ENCODE data around the gene HSPA5. TPM values are rescaled to one million over a fixed set of nuclear protein-coding genes. Genes with fewer than 3 reads are reported as not detected.

HSPA5 gene
- total RNA-seq, 2 donors from 2014 or later = 245 to 487 TPM

- Histone ChIP-seq H3K9me3 (ENCODE audit: control insufficient read depth, low read length) (no peaks in the 10 kb centered on the region), H3K36me3 (ENCODE audit: control insufficient read depth, insufficient read depth, low read length) (no peaks in the 10 kb centered on the region), H3K9ac (ENCODE audit: extremely low read depth, low read length, poor library complexity, severe bottlenecking) (no peak overlapping the region), H3K4me1 (ENCODE audit: control insufficient read depth, insufficient read depth, low read length) (no peaks in the 10 kb centered on the region), H3K27ac (ENCODE audit: low read depth, low read length) (no peak overlapping the region), H3K4me3 (ENCODE audit: low read length) (no peak overlapping the region), H3K27me3 (ENCODE audit: control insufficient read depth, insufficient read depth, low read length, poor library complexity, severe bottlenecking) (no peaks in the 10 kb centered on the region)
- Mint-ChIP-seq H3K36me3 (ENCODE audit: low read depth) (peaks cover 6% of the 10 kb centered on the region), H3K9me3 (no peaks in the 10 kb centered on the region), H3K27ac (no peak overlapping the region), H3K4me1 (no peaks in the 10 kb centered on the region), H3K4me3 (no peak overlapping the region), H3K27me3 (ENCODE audit: insufficient read depth) (no peaks in the 10 kb centered on the region)
- TF ChIP-seq CTCF (conservative IDR thresholded peaks at IDR 0.05) = no peak
- 91 to 98% methylated on average over 1 to 4 of the region's 4 CpGs for WGBS, 2 experiments (ENCODE audit: insufficient coverage in 1 of 2, insufficient read length in 1 of 2)
- no peak for DNase-seq
These were observed 39.8 kb upstream of the HSPA5 start for GRCh38 chr9:125280945-125281344.

GRCh38 chr9:125277411-125277810 lies 36.3 kb upstream of the HSPA5 start:
- H3K27me3 ChIP-seq (ENCODE audit: control insufficient read depth, insufficient read depth, low read length, poor library complexity, severe bottlenecking) = no peaks in the 10 kb centered on the region
- no peak for DNase-seq
- no peaks in the 10 kb centered on the region for H3K9me3 Mint-ChIP-seq
- no peak overlapping the region for H3K4me3 Mint-ChIP-seq
- no peaks in the 10 kb centered on the region for H3K27me3 Mint-ChIP-seq (ENCODE audit: insufficient read depth)
- TF ChIP-seq CTCF (conservative IDR thresholded peaks at IDR 0.05) = no peak
- no peak overlapping the region for H3K9ac ChIP-seq (ENCODE audit: extremely low read depth, low read length, poor library complexity, severe bottlenecking)
- peaks cover 10% of the 10 kb centered on the region for H3K36me3 Mint-ChIP-seq (ENCODE audit: low read depth)
- H3K9me3 ChIP-seq (ENCODE audit: control insufficient read depth, low read length) = no peaks in the 10 kb centered on the region
- no peaks in the 10 kb centered on the region for H3K36me3 ChIP-seq (ENCODE audit: control insufficient read depth, insufficient read depth, low read length)
- no peak overlapping the region for H3K4me3 ChIP-seq (ENCODE audit: low read length)
- H3K4me1 ChIP-seq (ENCODE audit: control insufficient read depth, insufficient read depth, low read length) = no peaks in the 10 kb centered on the region
- H3K4me1 Mint-ChIP-seq = peaks cover 5% of the 10 kb centered on the region
- no peak overlapping the region for H3K27ac Mint-ChIP-seq
- no peak overlapping the region for H3K27ac ChIP-seq (ENCODE audit: low read depth, low read length)

GRCh38 chr9:125276771-125277170 lies 35.6 kb upstream of the HSPA5 start:
- 97 to 100% methylated on average over 3 to 4 of the region's 4 CpGs for WGBS, 2 experiments (ENCODE audit: insufficient coverage in 1 of 2, insufficient read length in 1 of 2)
- no peak for DNase-seq
- H3K36me3 ChIP-seq (ENCODE audit: control insufficient read depth, insufficient read depth, low read length) = peaks cover 4% of the 10 kb centered on the region
- H3K36me3 Mint-ChIP-seq (ENCODE audit: low read depth) = peaks cover 9% of the 10 kb centered on the region
- H3K27ac Mint-ChIP-seq = no peak overlapping the region
- no peak for TF ChIP-seq CTCF (conservative IDR thresholded peaks at IDR 0.05)
- H3K9ac ChIP-seq (ENCODE audit: extremely low read depth, low read length, poor library complexity, severe bottlenecking) = no peak overlapping the region
- no peaks in the 10 kb centered on the region for H3K4me1 ChIP-seq (ENCODE audit: control insufficient read depth, insufficient read depth, low read length)
- peaks cover 5% of the 10 kb centered on the region for H3K4me1 Mint-ChIP-seq
- no peaks in the 10 kb centered on the region for H3K9me3 Mint-ChIP-seq
- H3K4me3 ChIP-seq (ENCODE audit: low read length) = no peak overlapping the region
- H3K4me3 Mint-ChIP-seq = no peak overlapping the region
- no peaks in the 10 kb centered on the region for H3K9me3 ChIP-seq (ENCODE audit: control insufficient read depth, low read length)
- H3K27ac ChIP-seq (ENCODE audit: low read depth, low read length) = no peak overlapping the region
- H3K27me3 ChIP-seq (ENCODE audit: control insufficient read depth, insufficient read depth, low read length, poor library complexity, severe bottlenecking) = no peaks in the 10 kb centered on the region
- H3K27me3 Mint-ChIP-seq (ENCODE audit: insufficient read depth) = no peaks in the 10 kb centered on the region

All from endodermal cell (in vitro differentiated cells).